Measurements from ENCODE around the gene TP53BP2. TPM values are rescaled to one million over a fixed set of nuclear protein-coding genes. Genes with fewer than 3 reads are reported as not detected.
"Not testable (repeated sequence)": the region's sequence is repeated elsewhere in the genome, so short reads cannot be mapped to it uniquely, and the experiment has no call there.

TP53BP2 gene
- total RNA-seq, 4 donors from 2014 or later: 31.7 to 196 (median 58.2) TPM

DNA sequence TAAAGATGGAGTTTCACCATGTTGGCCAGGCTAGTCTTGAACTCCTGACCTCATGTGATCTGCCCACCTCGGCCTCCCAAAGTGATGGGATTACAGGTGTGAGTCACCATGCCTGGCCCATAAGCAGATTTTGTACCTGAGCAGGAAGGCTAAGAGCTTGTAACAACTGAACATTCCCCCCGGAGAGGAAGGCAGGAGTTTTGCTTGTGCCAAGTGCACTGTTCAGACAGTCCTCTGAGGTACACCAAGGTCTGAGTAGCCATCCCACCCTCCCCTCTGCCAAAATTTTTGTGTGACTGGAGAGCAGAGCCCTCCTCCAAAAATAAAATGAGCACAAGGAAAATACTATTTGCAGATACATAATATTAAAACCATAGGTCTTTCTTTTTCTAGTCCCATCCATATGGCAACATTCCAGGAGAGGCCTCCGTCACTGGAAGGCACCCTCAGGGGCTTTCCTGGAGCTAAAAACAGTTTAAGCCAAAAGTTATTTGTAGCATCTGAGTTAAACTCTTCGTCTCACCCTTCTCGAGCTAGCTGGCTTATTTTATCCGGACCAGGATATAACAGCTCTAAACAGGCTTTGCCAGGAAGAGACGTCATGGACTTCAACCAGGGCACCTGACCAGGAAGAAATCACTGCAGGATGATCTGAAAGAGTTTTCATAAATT lies 106.2 kb downstream of the TP53BP2 start:
- H3K4me1 ChIP-seq: peaks cover 0 to 38% (median 5%) of the 10 kb centered on the region in 4 donors
- H3K36me3 ChIP-seq: peaks cover 0 to 7% (median 0%) of the 10 kb centered on the region in 3 donors
- TF ChIP-seq, protein P1, sequence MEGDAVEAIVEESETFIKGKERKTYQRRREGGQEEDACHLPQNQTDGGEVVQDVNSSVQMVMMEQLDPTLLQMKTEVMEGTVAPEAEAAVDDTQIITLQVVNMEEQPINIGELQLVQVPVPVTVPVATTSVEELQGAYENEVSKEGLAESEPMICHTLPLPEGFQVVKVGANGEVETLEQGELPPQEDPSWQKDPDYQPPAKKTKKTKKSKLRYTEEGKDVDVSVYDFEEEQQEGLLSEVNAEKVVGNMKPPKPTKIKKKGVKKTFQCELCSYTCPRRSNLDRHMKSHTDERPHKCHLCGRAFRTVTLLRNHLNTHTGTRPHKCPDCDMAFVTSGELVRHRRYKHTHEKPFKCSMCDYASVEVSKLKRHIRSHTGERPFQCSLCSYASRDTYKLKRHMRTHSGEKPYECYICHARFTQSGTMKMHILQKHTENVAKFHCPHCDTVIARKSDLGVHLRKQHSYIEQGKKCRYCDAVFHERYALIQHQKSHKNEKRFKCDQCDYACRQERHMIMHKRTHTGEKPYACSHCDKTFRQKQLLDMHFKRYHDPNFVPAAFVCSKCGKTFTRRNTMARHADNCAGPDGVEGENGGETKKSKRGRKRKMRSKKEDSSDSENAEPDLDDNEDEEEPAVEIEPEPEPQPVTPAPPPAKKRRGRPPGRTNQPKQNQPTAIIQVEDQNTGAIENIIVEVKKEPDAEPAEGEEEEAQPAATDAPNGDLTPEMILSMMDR (IDR thresholded peaks at IDR 0.05): no peak
- TF ChIP-seq POLR2A (IDR thresholded peaks at IDR 0.05): no peak
- H3K4me3 ChIP-seq: no peak overlapping the region
- H3K27ac ChIP-seq: peak overlapping the region; percentile 6 to 79 (median 72)
- no peak for DNase-seq
- H3K9me3 ChIP-seq: no peaks in the 10 kb centered on the region
- no peaks in the 10 kb centered on the region for H3K27me3 ChIP-seq

DNA sequence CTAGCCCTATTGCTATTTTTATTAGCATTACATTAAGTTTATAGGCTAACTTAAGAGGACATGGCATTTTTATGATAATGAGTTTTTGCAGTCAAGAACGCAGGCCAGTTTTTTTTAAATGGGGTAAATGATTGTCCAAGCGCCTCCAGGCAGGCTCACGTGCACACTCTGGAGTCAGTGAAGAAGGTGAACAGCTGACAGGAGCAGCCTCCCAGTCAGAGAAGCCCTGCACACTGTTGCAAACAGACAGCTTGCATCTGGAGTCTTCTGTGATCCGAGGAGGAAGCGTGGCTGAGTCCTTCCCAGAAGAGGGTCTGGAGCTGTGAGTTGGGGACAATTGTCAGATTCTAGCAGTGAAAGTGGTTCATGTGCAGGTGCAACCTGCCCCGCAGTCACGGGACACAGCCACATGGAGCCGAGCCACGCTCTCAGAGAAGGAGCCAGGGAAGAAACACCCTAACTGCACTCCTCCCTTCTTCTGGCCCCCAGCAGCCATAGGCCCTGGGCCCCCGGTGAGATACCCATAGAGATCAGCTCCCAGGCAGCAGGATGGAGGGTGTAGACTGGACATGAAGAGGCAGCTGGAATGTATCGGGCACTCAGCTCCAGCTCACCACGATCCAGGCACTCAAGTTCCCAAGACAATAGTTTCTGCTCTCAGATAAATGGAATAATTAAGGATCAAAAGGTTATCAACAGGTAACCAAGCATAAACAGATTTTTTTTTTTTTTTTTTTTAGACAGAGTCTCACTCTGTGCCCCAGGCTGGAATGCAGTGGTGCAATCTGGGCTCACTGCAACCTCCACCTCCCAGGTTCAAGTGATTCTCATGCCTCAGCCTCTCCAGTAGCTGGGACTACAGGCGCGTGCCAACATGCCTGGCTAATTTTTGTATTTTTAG lies 107.0 kb downstream of the TP53BP2 start:
- H3K27me3 ChIP-seq: no peaks in the 10 kb centered on the region

DNA sequence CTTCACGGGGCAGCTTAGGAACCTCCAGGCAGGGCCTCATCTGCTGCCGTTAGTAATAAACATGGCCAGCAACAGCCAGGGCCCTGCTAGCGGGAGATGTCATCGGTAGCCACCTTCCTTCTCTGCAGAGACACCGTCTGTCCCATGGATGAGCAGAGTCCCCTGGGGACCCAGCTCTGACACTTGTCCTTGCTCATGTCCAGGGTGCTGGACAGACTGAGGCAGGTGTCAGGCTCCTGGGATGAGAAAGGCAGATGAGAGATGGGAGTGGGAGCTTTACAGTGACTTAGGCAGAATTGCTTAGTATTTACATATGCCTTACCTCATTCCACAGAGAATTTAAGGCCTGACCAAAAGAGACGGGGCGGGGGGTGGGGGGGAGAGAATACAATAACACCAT lies 108.4 kb downstream of the TP53BP2 start:
- Histone ChIP-seq H3K27me3 (no peaks in the 10 kb centered on the region), H3K9me3 (no peaks in the 10 kb centered on the region), H3K36me3 (no peaks in the 10 kb centered on the region), H3K4me3 (no peak overlapping the region), H3K27ac (no peak overlapping the region), H3K4me1 (peaks cover 0 to 56% (median 8%) of the 10 kb centered on the region in 4 donors)
- TF ChIP-seq, protein P1 (IDR thresholded peaks at IDR 0.05): no peak
- no peak for TF ChIP-seq POLR2A (IDR thresholded peaks at IDR 0.05)
- DNase-seq: no peak

More for the DNA sequence above, 107.0 kb downstream of the TP53BP2 start:
- Histone ChIP-seq H3K4me3 (peak overlapping the region in 1 of 4 donors; percentile 21), H3K4me1 (peaks cover 0 to 43% (median 5%) of the 10 kb centered on the region in 4 donors), H3K9me3 (no peaks in the 10 kb centered on the region), H3K27ac (peak overlapping the region in 3 of 4 donors; percentile 9 to 79 (median 75)), H3K36me3 (no peaks in the 10 kb centered on the region)
- peak in 1 of 2 donors; percentile 12 for TF ChIP-seq POLR2A (IDR thresholded peaks at IDR 0.05)
- TF ChIP-seq, protein P1 (IDR thresholded peaks at IDR 0.05): peak in 1 of 6 experiments; percentile 18
- DNase-seq: peak in 2 of 3 donors; percentile 69 to 74

DNA sequence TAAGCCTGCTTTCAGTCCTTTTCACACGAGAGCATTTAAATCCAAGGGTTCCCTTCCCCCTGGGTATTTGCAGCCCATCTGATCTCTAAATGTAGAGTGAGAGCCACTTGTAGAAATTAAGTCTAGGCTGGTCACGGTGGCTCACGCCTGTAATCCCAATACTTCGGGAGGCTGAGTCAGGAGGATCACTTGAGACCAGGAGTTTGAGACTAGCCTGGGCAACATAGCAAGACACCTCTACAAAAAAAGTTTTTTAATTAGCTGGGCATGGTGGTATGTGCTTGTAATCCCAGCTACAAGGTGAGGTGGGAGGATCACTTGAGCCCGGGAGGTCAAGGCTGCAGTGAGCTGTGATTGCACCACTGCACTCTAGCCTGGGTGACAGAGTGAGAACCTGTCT lies 109.1 kb downstream of the TP53BP2 start:
- not testable (repeated sequence) for H3K36me3 ChIP-seq, H3K27me3 ChIP-seq, H3K9me3 ChIP-seq, H3K27ac ChIP-seq, DNase-seq, H3K4me3 ChIP-seq
- H3K4me1 ChIP-seq: peaks cover 0 to 63% (median 8%) of the 10 kb centered on the region in 4 donors

DNA sequence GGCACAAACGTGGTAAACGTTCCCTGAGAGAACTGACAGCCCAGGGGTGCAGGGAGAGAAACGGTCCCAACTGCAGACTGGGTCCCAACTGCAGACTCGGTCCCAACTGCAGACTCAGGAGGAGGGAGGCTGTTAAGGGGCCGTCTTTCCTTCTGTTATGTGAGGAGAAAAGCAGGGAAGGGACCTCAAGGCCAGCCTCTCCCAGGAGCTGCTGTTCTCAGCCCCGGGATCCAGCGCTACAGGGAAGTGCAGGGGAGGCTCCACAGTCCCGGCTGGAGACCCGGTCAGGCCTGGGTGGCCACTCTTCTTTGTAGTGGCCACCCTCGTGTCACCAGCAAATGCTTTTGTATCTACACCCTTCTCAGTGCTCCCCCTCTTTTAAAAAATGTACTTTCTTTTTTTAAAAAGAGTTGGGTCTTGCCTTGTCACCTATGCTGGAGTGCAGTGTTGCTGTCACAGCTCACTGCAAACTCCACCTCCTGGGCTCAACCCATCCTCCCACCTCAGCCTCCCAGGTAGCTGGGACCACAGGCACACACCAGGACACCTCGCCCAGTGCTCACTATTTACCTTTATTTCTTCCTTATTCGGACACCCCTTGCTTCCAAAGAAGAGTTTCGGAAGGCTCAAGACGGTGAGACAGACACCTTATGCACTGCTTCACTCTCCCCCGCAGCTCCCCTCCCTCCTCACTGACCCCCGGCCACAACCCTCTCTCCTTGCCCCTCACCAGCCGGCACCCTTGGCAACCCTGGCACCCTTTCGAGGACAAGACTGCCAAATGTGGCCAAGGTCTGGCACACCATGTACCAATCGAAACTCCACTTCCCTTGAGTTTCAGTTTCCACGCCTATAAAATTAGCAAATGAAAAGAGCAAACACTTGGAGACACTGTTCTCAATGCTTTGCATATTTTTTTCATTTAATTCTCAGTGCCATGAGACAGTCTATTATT lies 111.6 kb downstream of the TP53BP2 start:
- peaks cover 0 to 59% (median 6%) of the 10 kb centered on the region in 4 donors for H3K4me1 ChIP-seq
- no peak for DNase-seq
- TF ChIP-seq, protein P1 (IDR thresholded peaks at IDR 0.05): no peak
- no peak for TF ChIP-seq POLR2A (IDR thresholded peaks at IDR 0.05)
- H3K4me3 ChIP-seq: no peak overlapping the region
- H3K36me3 ChIP-seq: no peaks in the 10 kb centered on the region
- no peaks in the 10 kb centered on the region for H3K27me3 ChIP-seq
- no peaks in the 10 kb centered on the region for H3K9me3 ChIP-seq
- peak overlapping the region in 2 of 4 donors; percentile 20 to 46 for H3K27ac ChIP-seq

Measured in Peyer's patch (tissue), 4 donors.